ENCODE measurements around the gene PCDH8. TPM values are rescaled to one million over a fixed set of nuclear protein-coding genes. Genes with fewer than 3 reads are reported as not detected.
"Not testable (repeated sequence)": the region's sequence is repeated elsewhere in the genome, so short reads cannot be mapped to it uniquely, and the experiment has no call there.

Gene PCDH8
- total RNA-seq, 1 experiment from 2014 or later: 0.92 TPM

DNA sequence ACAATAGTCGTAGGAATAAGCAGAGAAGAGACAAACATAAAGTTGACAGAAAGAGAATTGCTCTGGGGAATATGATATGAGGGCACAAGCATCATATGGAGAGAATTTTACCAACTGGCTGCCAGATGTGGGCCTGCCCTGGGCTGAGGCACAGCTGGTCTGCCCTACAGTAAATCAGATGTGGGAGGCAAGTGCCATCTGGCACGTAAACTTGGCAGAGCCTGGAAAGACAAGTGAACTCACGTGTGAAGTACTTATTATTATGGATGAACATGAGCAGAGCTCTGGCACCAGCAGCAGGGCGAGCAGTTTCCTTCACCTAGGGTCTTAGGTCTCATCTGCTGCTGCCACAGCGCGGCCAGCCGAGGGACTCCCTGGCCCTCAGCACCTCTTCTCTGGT, 20.6 kb downstream of the PCDH8 start:
- POLR2A ChIA-PET: no interaction called here

DNA sequence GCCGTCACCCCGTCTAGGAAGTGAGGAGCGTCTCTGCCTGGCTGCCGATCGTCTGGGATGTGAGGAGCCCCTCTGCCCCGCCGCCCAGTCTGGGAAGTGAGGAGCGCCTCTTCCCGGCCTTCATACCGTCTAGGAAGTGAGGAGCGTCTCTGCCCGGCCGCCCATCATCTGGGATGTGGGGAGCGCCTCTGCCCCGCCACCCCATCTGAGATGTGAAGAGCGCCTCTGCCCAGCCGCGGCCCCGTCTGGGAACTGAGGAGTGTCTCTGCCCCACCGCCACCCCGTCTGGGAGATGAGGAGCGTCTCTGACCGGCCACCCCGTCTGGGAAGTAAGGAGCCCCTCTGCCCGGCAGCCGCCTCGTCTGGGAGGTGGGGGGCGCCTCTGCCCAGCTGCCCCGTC, 30.6 kb downstream of the PCDH8 start:
- H3K4me1 Mint-ChIP-seq; ATAC-seq; CTCF ChIA-PET; H3K27me3 Mint-ChIP-seq (ENCODE audit: low read depth); H3K4me3 Mint-ChIP-seq; H3K27ac Mint-ChIP-seq; POLR2A ChIA-PET; DNase-seq (ENCODE audit: low spot score): not testable (repeated sequence)
- H3K36me3 Mint-ChIP-seq: peaks cover 19% of the 10 kb centered on the region
- peaks cover 41% of the 10 kb centered on the region for H3K9me3 Mint-ChIP-seq

More for the DNA sequence above, 20.6 kb downstream of the PCDH8 start:
- TF ChIP-seq CBFB (CRISPR knock-in tag; IDR thresholded peaks at IDR 0.05; ENCODE audit: low read depth) (no peak), AFF4 (CRISPR knock-in tag; IDR thresholded peaks at IDR 0.05; ENCODE audit: borderline replicate concordance) (no peak), FOXK1 (CRISPR knock-in tag; IDR thresholded peaks at IDR 0.05) (no peak), TCF7 (CRISPR knock-in tag; IDR thresholded peaks at IDR 0.05; ENCODE audit: low read depth) (no peak), OVOL2 (CRISPR knock-in tag; IDR thresholded peaks at IDR 0.05; ENCODE audit: borderline replicate concordance) (no peak)
- TF ChIP-seq, protein P1, sequence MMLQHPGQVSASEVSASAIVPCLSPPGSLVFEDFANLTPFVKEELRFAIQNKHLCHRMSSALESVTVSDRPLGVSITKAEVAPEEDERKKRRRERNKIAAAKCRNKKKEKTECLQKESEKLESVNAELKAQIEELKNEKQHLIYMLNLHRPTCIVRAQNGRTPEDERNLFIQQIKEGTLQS (CRISPR knock-in tag; conservative IDR thresholded peaks at IDR 0.05): no peak
- TF ChIP-seq, protein P2, sequence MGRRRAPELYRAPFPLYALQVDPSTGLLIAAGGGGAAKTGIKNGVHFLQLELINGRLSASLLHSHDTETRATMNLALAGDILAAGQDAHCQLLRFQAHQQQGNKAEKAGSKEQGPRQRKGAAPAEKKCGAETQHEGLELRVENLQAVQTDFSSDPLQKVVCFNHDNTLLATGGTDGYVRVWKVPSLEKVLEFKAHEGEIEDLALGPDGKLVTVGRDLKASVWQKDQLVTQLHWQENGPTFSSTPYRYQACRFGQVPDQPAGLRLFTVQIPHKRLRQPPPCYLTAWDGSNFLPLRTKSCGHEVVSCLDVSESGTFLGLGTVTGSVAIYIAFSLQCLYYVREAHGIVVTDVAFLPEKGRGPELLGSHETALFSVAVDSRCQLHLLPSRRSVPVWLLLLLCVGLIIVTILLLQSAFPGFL (CRISPR knock-in tag; IDR thresholded peaks at IDR 0.05; ENCODE audit: borderline replicate concordance): no peak
- H3K4me3 Mint-ChIP-seq: no peak overlapping the region
- CTCF ChIA-PET: interaction anchor here (1.1 to 1.2 kb wide), 2 partner anchors 140 to 146 kb away, joined by 3 to 4 read pairs; no protein-coding TSS in a partner anchor
- H3K27me3 Mint-ChIP-seq (ENCODE audit: low read depth): peaks cover 5% of the 10 kb centered on the region; the same call in 1 of the 2 replicates
- H3K27ac Mint-ChIP-seq: no peak overlapping the region
- DNase-seq (ENCODE audit: low spot score): no peak
- ATAC-seq: no peak
- peaks cover 19% of the 10 kb centered on the region for H3K9me3 Mint-ChIP-seq
- H3K36me3 Mint-ChIP-seq: peaks cover 17% of the 10 kb centered on the region
- peaks cover 6% of the 10 kb centered on the region for H3K4me1 Mint-ChIP-seq

- Mint-ChIP-seq H3K4me3 (no peak overlapping the region), H3K9me3 (peaks cover 37% of the 10 kb centered on the region), H3K27ac (no peak overlapping the region), H3K27me3 (ENCODE audit: low read depth) (no peaks in the 10 kb centered on the region; the same call in 1 of the 2 replicates), H3K36me3 (peaks cover 19% of the 10 kb centered on the region), H3K4me1 (no peaks in the 10 kb centered on the region)
- no peak for DNase-seq (ENCODE audit: low spot score)
- TF ChIP-seq NFATC4 (CRISPR knock-in tag; IDR thresholded peaks at IDR 0.05) (no peak), STAT6 (CRISPR knock-in tag; conservative IDR thresholded peaks at IDR 0.05; ENCODE audit: low read depth) (no peak), SMAD3 (CRISPR knock-in tag; IDR thresholded peaks at IDR 0.05; ENCODE audit: borderline replicate concordance) (no peak), ZNF121 (CRISPR knock-in tag; IDR thresholded peaks at IDR 0.05) (no peak), ETV6 (CRISPR knock-in tag; IDR thresholded peaks at IDR 0.05) (no peak), ZNF416 (CRISPR knock-in tag; IDR thresholded peaks at IDR 0.05) (no peak), ZNF263 (CRISPR knock-in tag; IDR thresholded peaks at IDR 0.05; ENCODE audit: low read depth) (no peak), FOXP1 (CRISPR knock-in tag; IDR thresholded peaks at IDR 0.05; ENCODE audit: borderline replicate concordance) (no peak), FOXJ3 (CRISPR knock-in tag; IDR thresholded peaks at IDR 0.05; ENCODE audit: borderline replicate concordance) (no peak), CREM (CRISPR knock-in tag; IDR thresholded peaks at IDR 0.05) (no peak), SP1 (CRISPR knock-in tag; conservative IDR thresholded peaks at IDR 0.05) (no peak), TEAD1 (CRISPR knock-in tag; IDR thresholded peaks at IDR 0.05) (no peak), JUN (CRISPR knock-in tag; IDR thresholded peaks at IDR 0.05) (no peak), NR2C2 (CRISPR knock-in tag; IDR thresholded peaks at IDR 0.05) (no peak)
- TF ChIP-seq, protein P3, sequence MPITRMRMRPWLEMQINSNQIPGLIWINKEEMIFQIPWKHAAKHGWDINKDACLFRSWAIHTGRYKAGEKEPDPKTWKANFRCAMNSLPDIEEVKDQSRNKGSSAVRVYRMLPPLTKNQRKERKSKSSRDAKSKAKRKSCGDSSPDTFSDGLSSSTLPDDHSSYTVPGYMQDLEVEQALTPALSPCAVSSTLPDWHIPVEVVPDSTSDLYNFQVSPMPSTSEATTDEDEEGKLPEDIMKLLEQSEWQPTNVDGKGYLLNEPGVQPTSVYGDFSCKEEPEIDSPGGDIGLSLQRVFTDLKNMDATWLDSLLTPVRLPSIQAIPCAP (CRISPR knock-in tag; IDR thresholded peaks at IDR 0.05): no peak
- ChIA-PET POLR2A (no interaction called here), CTCF (interaction anchor here (0.9 to 1.7 kb wide), 5 partner anchors 32 to 337 kb away, joined by 3 to 8 read pairs (median 5); no protein-coding TSS in a partner anchor)
- ATAC-seq: no peak
These were observed 33.1 kb downstream of the PCDH8 start for GRCh38 chr13:52815330-52815729.
